DND-41 (cell line): ENCODE data around the gene PRKAR2B.

ENCODE experiments used
- ATAC-seq: fragments of 200-7000 bp; cut with Tn5 transposase; 3 replicates; pipeline ENCODE4 v1.9.1; 2021; ENCODE audit warnings: low read depth; ENCODE audit not compliant: insufficient read depth
- DNase-seq: peaks from one replicate; pipeline ENCODE4 v3.0.0-alpha.2; 2020
- H2AFZ ChIP-seq: 2 replicates; pipeline ENCODE4 v1.6.0; 2012; ENCODE audit warnings: low read depth, low read length
- H3K27ac ChIP-seq: 2 replicates; pipeline ENCODE4 v1.5.1; 2012; ENCODE audit warnings: low read length, inconsistent platforms
- H3K27me3 ChIP-seq: fragments of 200-600 bp; sonication (generic); 2 replicates; pipeline ENCODE4 v1.6.0; 2012; ENCODE audit warnings: low read length, mild to moderate bottlenecking, inconsistent platforms; ENCODE audit not compliant: insufficient read depth, poor library complexity
- H3K36me3 ChIP-seq: 2 replicates; pipeline ENCODE4 v1.5.1; 2012; ENCODE audit warnings: low read length, inconsistent platforms; ENCODE audit not compliant: insufficient read depth
- H3K4me1 ChIP-seq: 2 replicates; pipeline ENCODE4 v1.5.1; 2012; ENCODE audit warnings: mild to moderate bottlenecking, low read length; ENCODE audit not compliant: insufficient read depth
- H3K4me2 ChIP-seq: 2 replicates; pipeline ENCODE4 v1.6.0; 2012; ENCODE audit warnings: mild to moderate bottlenecking, moderate library complexity, low read length, inconsistent platforms; ENCODE audit not compliant: insufficient read depth
- H3K4me3 ChIP-seq, 2 experiments: fragments of 200-600 bp in 1 of 2; shearing (Covaris generic) in 1 of 2; 2 replicates each; pipeline ENCODE4 v1.5.1; 2012 to 2016; ENCODE audit warnings: inconsistent platforms in 2 of 2, low read length in 2 of 2, mild to moderate bottlenecking in 2 of 2, low read depth in 1 of 2, moderate library complexity in 1 of 2
- H3K79me2 ChIP-seq: 2 replicates; pipeline ENCODE4 v1.6.0; 2012; ENCODE audit warnings: low read length, inconsistent platforms; ENCODE audit not compliant: insufficient read depth
- H3K9ac ChIP-seq: 2 replicates; pipeline ENCODE4 v1.6.0; 2012; ENCODE audit warnings: low read depth, mild to moderate bottlenecking, inconsistent platforms, low read length, moderate library complexity
- H3K9me3 ChIP-seq: 2 replicates; pipeline ENCODE4 v1.5.1; 2012; ENCODE audit warnings: low read length, moderate library complexity, mild to moderate bottlenecking, inconsistent platforms; ENCODE audit not compliant: insufficient read depth, severe bottlenecking
- H4K20me1 ChIP-seq: 2 replicates; pipeline ENCODE4 v1.6.0; 2012; ENCODE audit warnings: low read length; ENCODE audit not compliant: insufficient read depth
- EZH2 ChIP-seq: IDR thresholded peaks from 3 replicates; pipeline ENCODE4 v1.6.1; 2012; ENCODE audit warnings: borderline replicate concordance, low read depth, mild to moderate bottlenecking, moderate library complexity, low read length, inconsistent platforms; ENCODE audit not compliant: severe bottlenecking
- TF ChIP-seq, protein P1 (sequence below): IDR thresholded peaks from 2 replicates; pipeline ENCODE4 v1.5.1; 2012; ENCODE audit warnings: borderline replicate concordance, low read length, moderate library complexity, mild to moderate bottlenecking; ENCODE audit not compliant: poor library complexity, severe bottlenecking; ENCODE audit errors: extremely low read depth

Gene PRKAR2B

DNA sequence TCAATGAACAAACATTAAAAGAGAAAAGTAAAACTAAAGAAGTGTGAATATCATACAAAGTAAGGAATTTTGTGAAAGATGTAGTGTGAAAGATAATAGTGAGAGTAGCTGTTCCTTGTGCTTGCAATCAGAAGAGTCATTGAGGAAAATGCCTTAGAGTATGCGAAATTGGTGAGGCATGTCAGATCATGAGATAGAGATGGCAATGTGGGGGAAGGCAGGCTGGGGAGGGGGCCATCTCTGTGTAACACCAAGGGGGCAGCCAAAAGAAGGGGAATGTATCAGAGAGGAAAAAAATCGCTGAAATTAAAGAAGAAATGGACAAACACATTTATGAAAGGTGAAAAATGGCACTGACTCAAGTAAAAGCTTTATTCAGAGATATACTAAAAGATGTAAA is 19.6 kb upstream of the PRKAR2B start:
- no peak for TF ChIP-seq EZH2
- TF ChIP-seq, protein P1, sequence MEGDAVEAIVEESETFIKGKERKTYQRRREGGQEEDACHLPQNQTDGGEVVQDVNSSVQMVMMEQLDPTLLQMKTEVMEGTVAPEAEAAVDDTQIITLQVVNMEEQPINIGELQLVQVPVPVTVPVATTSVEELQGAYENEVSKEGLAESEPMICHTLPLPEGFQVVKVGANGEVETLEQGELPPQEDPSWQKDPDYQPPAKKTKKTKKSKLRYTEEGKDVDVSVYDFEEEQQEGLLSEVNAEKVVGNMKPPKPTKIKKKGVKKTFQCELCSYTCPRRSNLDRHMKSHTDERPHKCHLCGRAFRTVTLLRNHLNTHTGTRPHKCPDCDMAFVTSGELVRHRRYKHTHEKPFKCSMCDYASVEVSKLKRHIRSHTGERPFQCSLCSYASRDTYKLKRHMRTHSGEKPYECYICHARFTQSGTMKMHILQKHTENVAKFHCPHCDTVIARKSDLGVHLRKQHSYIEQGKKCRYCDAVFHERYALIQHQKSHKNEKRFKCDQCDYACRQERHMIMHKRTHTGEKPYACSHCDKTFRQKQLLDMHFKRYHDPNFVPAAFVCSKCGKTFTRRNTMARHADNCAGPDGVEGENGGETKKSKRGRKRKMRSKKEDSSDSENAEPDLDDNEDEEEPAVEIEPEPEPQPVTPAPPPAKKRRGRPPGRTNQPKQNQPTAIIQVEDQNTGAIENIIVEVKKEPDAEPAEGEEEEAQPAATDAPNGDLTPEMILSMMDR, result no peak
- Histone ChIP-seq H2AFZ (no peak overlapping the region), H3K4me3 (no peak overlapping the region), H3K27me3 (peaks cover 3% of the 10 kb centered on the region), H3K27ac (no peak overlapping the region), H3K9ac (no peak overlapping the region), H3K4me2 (no peak overlapping the region), H3K79me2 (no peaks in the 10 kb centered on the region), H3K9me3 (no peaks in the 10 kb centered on the region), H4K20me1 (no peaks in the 10 kb centered on the region), H3K4me1 (no peaks in the 10 kb centered on the region), H3K36me3 (no peaks in the 10 kb centered on the region)
- ATAC-seq (no peak), DNase-seq (no peak)

DNA sequence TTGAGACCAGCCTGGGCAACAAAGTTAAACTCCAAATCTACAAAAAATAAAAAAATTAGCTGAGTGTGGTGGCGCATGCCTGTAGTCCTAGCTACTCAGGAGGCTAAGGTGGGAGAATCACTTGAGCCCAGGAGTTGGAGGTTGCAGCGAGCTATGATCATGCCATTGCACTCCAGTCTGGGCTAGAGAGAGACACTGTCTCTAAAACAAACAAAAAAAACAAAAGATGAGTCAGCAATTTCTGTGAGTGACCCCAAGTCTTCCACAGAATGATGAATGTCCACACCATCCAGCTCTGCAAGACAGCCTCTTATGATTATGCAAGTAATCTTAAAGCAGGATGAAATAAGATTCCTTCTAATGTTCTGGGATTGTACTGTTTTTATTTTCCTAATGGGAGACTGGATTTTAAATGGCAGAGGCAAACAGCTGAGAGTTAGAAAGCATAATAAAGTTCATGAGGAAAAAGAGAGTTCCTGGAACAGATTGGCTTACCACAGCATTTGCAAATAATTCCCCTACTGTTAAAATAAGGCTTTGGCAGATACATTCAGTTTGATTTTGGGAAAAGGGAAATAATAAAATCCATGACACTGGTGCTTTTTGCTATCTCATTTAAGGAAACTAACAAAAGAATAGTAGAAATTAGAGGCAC is 18.9 kb upstream of the PRKAR2B start:
- Histone ChIP-seq H3K9me3 (no peaks in the 10 kb centered on the region), H4K20me1 (no peaks in the 10 kb centered on the region), H3K4me2 (no peak overlapping the region), H3K4me1 (no peaks in the 10 kb centered on the region), H3K4me3 (no peak overlapping the region), H2AFZ (no peak overlapping the region), H3K9ac (no peak overlapping the region), H3K27me3 (peaks cover 3% of the 10 kb centered on the region), H3K36me3 (no peaks in the 10 kb centered on the region), H3K27ac (no peak overlapping the region), H3K79me2 (no peaks in the 10 kb centered on the region)
- ATAC-seq (no peak), DNase-seq (no peak)
- TF ChIP-seq, protein P1, result no peak
- TF ChIP-seq EZH2, result no peak

- Histone ChIP-seq H3K9ac (no peak overlapping the region), H4K20me1 (no peaks in the 10 kb centered on the region), H3K4me3 (no peak overlapping the region), H3K79me2 (no peaks in the 10 kb centered on the region), H3K36me3 (no peaks in the 10 kb centered on the region), H3K27me3 (peaks cover 3% of the 10 kb centered on the region), H3K27ac (no peak overlapping the region), H3K4me2 (no peak overlapping the region), H3K9me3 (no peaks in the 10 kb centered on the region), H3K4me1 (no peaks in the 10 kb centered on the region), H2AFZ (no peak overlapping the region)
- no peak for ATAC-seq
- TF ChIP-seq, protein P1, result no peak
- TF ChIP-seq EZH2, result no peak
- no peak for DNase-seq
These were observed 18.3 kb upstream of the PRKAR2B start for GRCh38 chr7:107026166-107026565.
